SK-N-SH treated with all-trans-retinoic acid at 6 μM for 48 hours (cell line): Measurements from ENCODE around the gene CAB39L.

Source experiments
- ATAC-seq: fragments of 200-7000 bp; cut with Tn5 transposase; 3 replicates; pipeline ENCODE4 v1.9.1; 2020; ENCODE audit warnings: mild to moderate bottlenecking, moderate library complexity
- CREB5 ChIP-seq: fragments of 250-450 bp; sonication (Bioruptor Pico); IDR thresholded peaks from 2 replicates; pipeline ENCODE4 v1.5.1; 2020; ENCODE audit warnings: low read depth, mild to moderate bottlenecking, moderate library complexity
- CSDC2 ChIP-seq: fragments of 250-450 bp; sonication (Bioruptor Pico); IDR thresholded peaks from 2 replicates; pipeline ENCODE4 v1.5.0; 2020; ENCODE audit warnings: mild to moderate bottlenecking, moderate library complexity
- CSRNP3 ChIP-seq: fragments of 250-450 bp; sonication (Bioruptor Pico); IDR thresholded peaks from 2 replicates; pipeline ENCODE4 v1.5.1; 2021; ENCODE audit warnings: mild to moderate bottlenecking, moderate library complexity
- ESRRG ChIP-seq: fragments of 250-450 bp; sonication (Bioruptor Pico); IDR thresholded peaks from 2 replicates; pipeline ENCODE4 v1.6.1; 2021; ENCODE audit warnings: mild to moderate bottlenecking
- GLIS3 ChIP-seq: fragments of 250-450 bp; sonication (Bioruptor Pico); IDR thresholded peaks from 2 replicates; pipeline ENCODE4 v1.5.0; 2020; ENCODE audit warnings: mild to moderate bottlenecking, moderate library complexity
- ISL1 ChIP-seq: fragments of 250-450 bp; sonication (Bioruptor Pico); IDR thresholded peaks from 2 replicates; pipeline ENCODE4 v2.1.2; 2022; ENCODE audit warnings: mild to moderate bottlenecking, moderate library complexity
- PATZ1 ChIP-seq: fragments of 250-450 bp; sonication (Bioruptor Pico); IDR thresholded peaks from 2 replicates; pipeline ENCODE4 v1.8.0; 2020; ENCODE audit warnings: mild to moderate bottlenecking, moderate library complexity, borderline replicate concordance
- POU6F1 ChIP-seq: fragments of 250-450 bp; sonication (Bioruptor Pico); IDR thresholded peaks from 2 replicates; pipeline ENCODE4 v1.8.0; 2021; ENCODE audit warnings: low read depth, mild to moderate bottlenecking, moderate library complexity, borderline replicate concordance
- PPARA ChIP-seq: fragments of 250-450 bp; sonication (Bioruptor Pico); IDR thresholded peaks from 2 replicates; pipeline ENCODE4 v1.5.0; 2020; ENCODE audit warnings: mild to moderate bottlenecking, borderline replicate concordance
- RARB ChIP-seq: fragments of 250-450 bp; sonication (Bioruptor Pico); IDR thresholded peaks from 2 replicates; pipeline ENCODE4 v1.8.0; 2021; ENCODE audit warnings: mild to moderate bottlenecking, moderate library complexity
- SNAI2 ChIP-seq: fragments of 250-450 bp; sonication (Bioruptor Pico); IDR thresholded peaks from 2 replicates; pipeline ENCODE4 v1.5.0; 2020; ENCODE audit warnings: mild to moderate bottlenecking, moderate library complexity
- TCF4 ChIP-seq: fragments of 250-450 bp; sonication (Bioruptor Pico); IDR thresholded peaks from 2 replicates; pipeline ENCODE4 v1.8.0; 2021; ENCODE audit warnings: mild to moderate bottlenecking, moderate library complexity, borderline replicate concordance
- TOX ChIP-seq: fragments of 250-450 bp; sonication (Bioruptor Pico); IDR thresholded peaks from 2 replicates; pipeline ENCODE4 v1.8.0; 2021; ENCODE audit warnings: mild to moderate bottlenecking, moderate library complexity, borderline replicate concordance
- TSHZ2 ChIP-seq: fragments of 250-450 bp; sonication (Bioruptor Pico); IDR thresholded peaks from 2 replicates; pipeline ENCODE4 v1.5.0; 2020; ENCODE audit warnings: mild to moderate bottlenecking, moderate library complexity
- ZC3H10 ChIP-seq: fragments of 250-450 bp; sonication (Bioruptor Pico); IDR thresholded peaks from 2 replicates; pipeline ENCODE4 v1.5.1; 2021; ENCODE audit warnings: mild to moderate bottlenecking, moderate library complexity
- ZFP3 ChIP-seq: fragments of 250-450 bp; sonication (Bioruptor Pico); IDR thresholded peaks from 2 replicates; pipeline ENCODE4 v1.5.0; 2020; ENCODE audit warnings: mild to moderate bottlenecking, moderate library complexity
- ZFP30 ChIP-seq: fragments of 450-650 bp; formaldehyde crosslinking; IDR thresholded peaks from 2 replicates; pipeline ENCODE4 v1.5.0; 2022; ENCODE audit warnings: mild to moderate bottlenecking, moderate library complexity
- ZNF565 ChIP-seq: fragments of 450-650 bp; formaldehyde crosslinking; conservative IDR thresholded peaks from 2 replicates; pipeline ENCODE4 v1.5.0; 2020; ENCODE audit warnings: low read depth, mild to moderate bottlenecking, moderate library complexity
- ZNF70 ChIP-seq: fragments of 450-650 bp; formaldehyde crosslinking; IDR thresholded peaks from 2 replicates; pipeline ENCODE4 v1.5.0; 2020; ENCODE audit warnings: mild to moderate bottlenecking, moderate library complexity
- ZNF8 ChIP-seq: fragments of 450-650 bp; formaldehyde crosslinking; IDR thresholded peaks from 2 replicates; pipeline ENCODE4 v1.5.0; 2020; ENCODE audit warnings: mild to moderate bottlenecking, moderate library complexity

The CAB39L gene

GRCh38 chr13:49308097-49308875 is 135.6 kb downstream of the CAB39L start:
- TF ChIP-seq TSHZ2 (CRISPR knock-in tag), result no peak
- TF ChIP-seq ISL1 (CRISPR knock-in tag), result no peak
- no peak for TF ChIP-seq ZFP3 (CRISPR knock-in tag)
- TF ChIP-seq TOX (CRISPR knock-in tag), result no peak
- no peak for TF ChIP-seq ESRRG
- no peak for TF ChIP-seq CSRNP3 (CRISPR knock-in tag)
- TF ChIP-seq ZNF565 (CRISPR knock-in tag), result no peak
- no peak for TF ChIP-seq GLIS3 (CRISPR knock-in tag)
- no peak for ATAC-seq

- ATAC-seq, result no peak
- TF ChIP-seq ZNF565 (CRISPR knock-in tag) (no peak), GLIS3 (CRISPR knock-in tag) (no peak), ZNF8 (no peak), CREB5 (CRISPR knock-in tag) (no peak), PATZ1 (CRISPR knock-in tag) (no peak), PPARA (CRISPR knock-in tag) (no peak), CSDC2 (CRISPR knock-in tag) (no peak), ZFP30 (CRISPR knock-in tag) (no peak), ISL1 (CRISPR knock-in tag) (no peak), SNAI2 (CRISPR knock-in tag) (no peak), CSRNP3 (CRISPR knock-in tag) (no peak), ZC3H10 (CRISPR knock-in tag) (no peak), POU6F1 (no peak), TCF4 (CRISPR knock-in tag) (no peak), ZNF70 (CRISPR knock-in tag) (no peak), ESRRG (no peak), RARB (CRISPR knock-in tag) (no peak)
Observed at GRCh38 chr13:49307365-49307764, 136.5 kb downstream of the CAB39L start.
